H1 (cell line): Measurements from ENCODE around the gene IFNL1. TPM values are rescaled to one million over a fixed set of nuclear protein-coding genes. Genes with fewer than 3 reads are reported as not detected.

Source experiments
- CTCF ChIA-PET: fragments of 300-600 bp; sonication (Branson Sonifier 250); formaldehyde crosslinking; loops from one replicate; lab custom pipeline; 2021; ENCODE audit not compliant: partially characterized antibody; lab: Charles Lee
- POLR2A ChIA-PET: fragments of 300-600 bp; sonication (Branson Sonifier 250); formaldehyde crosslinking; loops from one replicate; lab custom pipeline; 2021; ENCODE audit warnings: inconsistent platforms; ENCODE audit not compliant: partially characterized antibody; lab: Charles Lee
- DNase-seq, 2 experiments: peaks; one replicate each; pipeline versions ENCODE4 v3.0.0 to v3.0.0-alpha.2; 2010 to 2022; ENCODE audit warnings: low spot score in 2 of 2, low read depth in 1 of 2, mixed read lengths in 1 of 2
- FAIRE-seq: peaks from 2 replicates; lab custom pipeline; 2011; peaks lifted over from hg19 to GRCh38; lab: Jason Lieb, UNC
- H2AFZ ChIP-seq: 2 replicates; pipeline ENCODE4 v1.8.1; 2012; ENCODE audit warnings: low read length, inconsistent platforms
- H2AK5ac ChIP-seq: 2 replicates; pipeline ENCODE4 v1.6.1; 2013; ENCODE audit warnings: low read depth, low read length
- H2BK120ac ChIP-seq: replicated peaks from 2 replicates; pipeline ENCODE3; 2013; ENCODE audit warnings: low read depth, low read length, inconsistent platforms
- H2BK12ac ChIP-seq: 2 replicates; pipeline ENCODE4 v1.6.1; 2013; ENCODE audit warnings: low read depth, low read length
- H2BK15ac ChIP-seq: 2 replicates; pipeline ENCODE4 v1.6.1; 2013; ENCODE audit warnings: low read length
- H2BK20ac ChIP-seq: 2 replicates; pipeline ENCODE4 v1.6.1; 2013; ENCODE audit warnings: low read length
- H2BK5ac ChIP-seq: 2 replicates; pipeline ENCODE4 v1.6.1; 2013; ENCODE audit warnings: low read depth, low read length
- H3K14ac ChIP-seq: 2 replicates; pipeline ENCODE4 v1.6.1; 2013; ENCODE audit warnings: inconsistent platforms; ENCODE audit not compliant: insufficient read length
- H3K18ac ChIP-seq: 2 replicates; pipeline ENCODE4 v1.6.1; 2013; ENCODE audit warnings: low read length; ENCODE audit errors: extremely low read depth
- H3K23ac ChIP-seq: 2 replicates; pipeline ENCODE4 v1.6.1; 2013; ENCODE audit warnings: inconsistent platforms; ENCODE audit not compliant: insufficient read length
- H3K23me2 ChIP-seq: 2 replicates; pipeline ENCODE4 v1.6.1; 2013; ENCODE audit warnings: low read depth, low read length
- H3K27ac ChIP-seq: 2 replicates; pipeline ENCODE4 v1.6.1; 2011; ENCODE audit warnings: low read depth, low read length, inconsistent platforms
- H3K27me3 ChIP-seq, 4 experiments: replicated peaks in 1 of 4; 1 replicate in 1 of 4; 2 replicates in 3 of 4; pipeline versions ENCODE4 v1.6.1 to v1.8.1; 2011 to 2013; ENCODE audit warnings: low read length in 3 of 4, mild to moderate bottlenecking in 3 of 4, inconsistent platforms in 2 of 4, mixed read lengths in 2 of 4, moderate library complexity in 1 of 4; ENCODE audit not compliant: control insufficient read depth in 3 of 4, insufficient read depth in 3 of 4; ENCODE audit errors: extremely low read depth in 1 of 4
- H3K36me3 ChIP-seq, 4 experiments: 2 replicates each; pipeline versions ENCODE4 v1.6.1 to v1.8.1; 2011 to 2013; ENCODE audit warnings: mild to moderate bottlenecking in 4 of 4, low read length in 3 of 4, moderate library complexity in 2 of 4, control low read depth in 1 of 4, inconsistent platforms in 1 of 4; ENCODE audit not compliant: insufficient read depth in 4 of 4, control insufficient read depth in 2 of 4
- H3K4ac ChIP-seq: replicated peaks from 2 replicates; pipeline ENCODE3; 2013; ENCODE audit warnings: low read length, low read depth, mixed read lengths, inconsistent platforms; ENCODE audit not compliant: insufficient read length
- H3K4me1 ChIP-seq, 4 experiments: replicated peaks in 1 of 4; 1 replicate in 1 of 4; 2 replicates in 3 of 4; pipeline versions ENCODE4 v1.6.1 to v1.8.1; 2011 to 2013; ENCODE audit warnings: low read length in 3 of 4, inconsistent platforms in 2 of 4, mixed read lengths in 1 of 4; ENCODE audit not compliant: insufficient read depth in 4 of 4, control insufficient read depth in 3 of 4
- H3K4me2 ChIP-seq, 2 experiments: 2 replicates each; pipeline versions ENCODE4 v1.6.1 to v1.8.1; 2011 to 2013; ENCODE audit warnings: low read depth in 2 of 2, low read length in 2 of 2, control low read depth in 1 of 2, inconsistent platforms in 1 of 2, mild to moderate bottlenecking in 1 of 2; ENCODE audit not compliant: insufficient read depth in 1 of 2
- H3K4me3 ChIP-seq, 4 experiments: fragments of 200-600, 300-600 bp in 1 of 4; sonication (generic), shearing (Covaris generic), sonication (Bioruptor Twin) in 1 of 4; 2 replicates each; pipeline versions ENCODE4 v1.5.1 to v1.8.1; 2011 to 2016; ENCODE audit warnings: low read length in 4 of 4, low read depth in 3 of 4, control low read depth in 2 of 4, inconsistent platforms in 2 of 4, mild to moderate bottlenecking in 2 of 4, mixed read lengths in 1 of 4, moderate library complexity in 1 of 4; ENCODE audit not compliant: insufficient read depth in 2 of 4; ENCODE audit errors: extremely low read depth in 1 of 4
- H3K56ac ChIP-seq: replicated peaks from 2 replicates; pipeline ENCODE3; 2013; ENCODE audit warnings: low read depth, mild to moderate bottlenecking, mixed read lengths, low read length, inconsistent platforms; ENCODE audit not compliant: insufficient read length
- H3K79me1 ChIP-seq: 2 replicates; pipeline ENCODE4 v1.6.1; 2013; ENCODE audit warnings: low read depth, low read length, control low read depth
- H3K79me2 ChIP-seq, 2 experiments: 2 replicates each; pipeline versions ENCODE4 v1.6.1 to v1.8.1; 2012 to 2013; ENCODE audit warnings: low read length in 2 of 2, mild to moderate bottlenecking in 2 of 2, inconsistent platforms in 1 of 2; ENCODE audit not compliant: insufficient read depth in 2 of 2, control insufficient read depth in 1 of 2
- H3K9ac ChIP-seq, 4 experiments: replicated peaks in 1 of 4; 1 replicate in 1 of 4; 2 replicates in 3 of 4; pipeline versions ENCODE4 v1.6.1 to v1.8.1; 2011 to 2013; ENCODE audit warnings: low read depth in 3 of 4, low read length in 3 of 4, control low read depth in 2 of 4, mild to moderate bottlenecking in 2 of 4, moderate library complexity in 2 of 4, inconsistent platforms in 1 of 4; ENCODE audit errors: extremely low read depth in 1 of 4
- H3K9me3 ChIP-seq, 2 experiments: 2 replicates each; pipeline versions ENCODE4 v1.6.1 to v1.8.1; 2012 to 2013; ENCODE audit warnings: mild to moderate bottlenecking in 2 of 2, moderate library complexity in 2 of 2, control low read depth in 1 of 2, inconsistent platforms in 1 of 2, low read depth in 1 of 2, low read length in 1 of 2, mixed read lengths in 1 of 2; ENCODE audit not compliant: insufficient read depth in 2 of 2
- H4K20me1 ChIP-seq, 2 experiments: replicated peaks in 1 of 2; 2 replicates each; pipeline versions ENCODE3 to v1.8.1; 2011 to 2013; ENCODE audit warnings: inconsistent platforms in 2 of 2, low read length in 2 of 2, mild to moderate bottlenecking in 1 of 2; ENCODE audit not compliant: insufficient read depth in 2 of 2, control insufficient read depth in 1 of 2
- H4K5ac ChIP-seq: 2 replicates; pipeline ENCODE4 v1.6.1; 2013; ENCODE audit warnings: low read length, low read depth, mixed read lengths, inconsistent platforms; ENCODE audit not compliant: insufficient read length
- H4K8ac ChIP-seq: 2 replicates; pipeline ENCODE4 v1.8.0; 2013; ENCODE audit warnings: mild to moderate bottlenecking, moderate library complexity, low read length, inconsistent platforms; ENCODE audit not compliant: insufficient read depth; ENCODE audit errors: extremely low read depth
- H4K91ac ChIP-seq: replicated peaks from 2 replicates; pipeline ENCODE3; 2013; ENCODE audit warnings: low read length, mixed read lengths, inconsistent platforms; ENCODE audit not compliant: insufficient read length
- CBX8 ChIP-seq: fragments of 300-800, 300-1000 bp; sonication (generic); IDR thresholded peaks from 2 replicates; pipeline ENCODE4 v1.7.1; 2016; ENCODE audit warnings: low read depth, low read length, borderline replicate concordance
- CEBPB ChIP-seq: IDR thresholded peaks from 2 replicates; pipeline ENCODE4 v1.6.1; 2012; ENCODE audit warnings: low read depth, low read length
- CHD1 ChIP-seq: IDR thresholded peaks from 2 replicates; pipeline ENCODE4 v1.6.1; 2012; ENCODE audit warnings: low read depth, low read length, improper control_type of control experiment
- EGR1 ChIP-seq: IDR thresholded peaks from 2 replicates; pipeline ENCODE4 v1.6.1; 2011; ENCODE audit warnings: low read depth, low read length, borderline replicate concordance
- KDM4A ChIP-seq: IDR thresholded peaks from one replicate; pipeline ENCODE4 v1.7.1; 2012; ENCODE audit warnings: low read depth, mild to moderate bottlenecking, moderate library complexity, low read length, inconsistent platforms; ENCODE audit not compliant: severe bottlenecking
- KDM5A ChIP-seq: fragments of 200-600 bp; IDR thresholded peaks from 2 replicates; pipeline ENCODE4 v1.7.1; 2012; ENCODE audit warnings: mild to moderate bottlenecking, low read length, inconsistent platforms, mixed read lengths
- NANOG ChIP-seq: IDR thresholded peaks from 2 replicates; pipeline ENCODE4 v1.6.1; 2011; ENCODE audit warnings: low read length, low read depth, mild to moderate bottlenecking, inconsistent platforms; ENCODE audit not compliant: insufficient read depth, poor library complexity, severe bottlenecking
- RAD21 ChIP-seq, 2 experiments: IDR thresholded peaks in 1 of 2; conservative IDR thresholded peaks in 1 of 2; 2 replicates each; pipeline ENCODE4 v1.6.1; 2011; ENCODE audit warnings: low read depth in 2 of 2, low read length in 2 of 2, improper control_type of control experiment in 1 of 2, inconsistent platforms in 1 of 2, mild to moderate bottlenecking in 1 of 2, moderate library complexity in 1 of 2
- RBBP5 ChIP-seq: IDR thresholded peaks from 2 replicates; pipeline ENCODE4 v1.7.1; 2012; ENCODE audit warnings: low read depth, mild to moderate bottlenecking, inconsistent platforms, low read length, moderate library complexity, borderline replicate concordance
- SP1 ChIP-seq: IDR thresholded peaks from 2 replicates; pipeline ENCODE4 v1.6.1; 2011; ENCODE audit warnings: low read depth, low read length
- SRF ChIP-seq: IDR thresholded peaks from 2 replicates; pipeline ENCODE4 v1.6.1; 2011; ENCODE audit warnings: mild to moderate bottlenecking, low read depth, low read length, moderate library complexity
- WGBS, 2 experiments: shearing (Covaris generic) in 1 of 2; methylation state at CpG; one replicate each; pipeline versions ENCODE4 v1.1.6 to v1.1.7; 2013 to 2015; ENCODE audit warnings: low lambda C conversion rate in 2 of 2, mixed read lengths in 2 of 2, inconsistent platforms in 1 of 2, low coverage in 1 of 2, missing lambda C conversion rate in 1 of 2; ENCODE audit not compliant: insufficient replicate concordance in 2 of 2, insufficient coverage in 1 of 2, insufficient read length in 1 of 2; ENCODE audit errors: extremely low coverage in 1 of 2, missing lambda C conversion rate in 1 of 2; 5-methylcytosine and 5-hydroxymethylcytosine counted together
- polyA plus RNA-seq, 7 experiments: library from polyadenylated mRNA; depleted of rRNA in 3 of 7; stranded (reverse) in 5 of 7; unstranded in 2 of 7; fragments of >200 nt in 5 of 7; fragments of 200-250 nt in 2 of 7; gene quantifications; 1 replicate in 5 of 7; 2 replicates in 1 of 7; 4 replicates in 1 of 7; pipeline versions ENCODE4 v1.2.1 to v1.2.3, GENCODE V29; 2011 to 2013; ENCODE audit warnings: missing spikeins in 2 of 7, mixed read lengths in 2 of 7
- total RNA-seq: library from RNA; stranded (reverse); fragmentation: NEBNext Ultra II Directional; extraction: Animal tissue kit (Norgen Biotek cat#: 25700); gene quantifications from 2 replicates; pipeline ENCODE4 v1.2.1, GENCODE V29; 2021
- TF ChIP-seq, protein P1 (sequence below): IDR thresholded peaks from 2 replicates; pipeline ENCODE4 v1.6.1; 2012; ENCODE audit warnings: low read length, inconsistent platforms

The IFNL1 gene
- total and polyA plus RNA-seq, 2 of the 8 experiments (the other 6 are each of a cell fraction or from before 2014, with no cell fraction given) = not detected

DNA sequence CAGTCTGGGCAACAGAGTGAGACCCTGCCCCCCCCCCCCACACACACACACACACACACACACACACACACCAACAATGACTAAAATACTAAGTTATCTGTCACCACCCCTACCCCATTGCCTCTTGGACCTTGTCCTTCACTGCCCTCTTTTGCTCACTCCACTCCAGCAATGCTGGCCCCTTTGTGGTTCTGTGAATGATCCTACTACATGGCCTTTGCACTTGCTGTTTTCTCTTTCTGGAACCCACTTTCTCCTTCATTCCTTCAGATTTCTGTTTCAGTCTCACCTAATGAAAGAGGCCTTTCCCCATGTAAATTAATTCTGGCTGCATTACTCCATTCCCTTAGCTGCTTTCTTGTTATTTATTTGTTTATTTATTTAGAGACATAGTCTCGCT, 43.5 kb downstream of the IFNL1 start:
- H3K36me3 ChIP-seq = no peaks in the 10 kb centered on the region
- H4K91ac ChIP-seq = no peak overlapping the region
- no peak overlapping the region for H3K9ac ChIP-seq
- no peak overlapping the region for H3K4ac ChIP-seq
- FAIRE-seq (no peak), DNase-seq (no peak)
- H3K79me2 ChIP-seq = peaks cover 0 to 18% of the 10 kb centered on the region in 2 experiments; a peak in 2 of 4 replicates
- H3K23ac ChIP-seq = no peak overlapping the region
- H3K27me3 ChIP-seq = no peaks in the 10 kb centered on the region; a peak in 1 of 7 replicates
- no peak overlapping the region for H2BK12ac ChIP-seq
- no peak overlapping the region for H3K14ac ChIP-seq
- peaks cover 2 to 12% (median 3%) of the 10 kb centered on the region in 4 experiments; a peak in 4 of 7 replicates for H3K4me1 ChIP-seq
- H3K4me3 ChIP-seq = no peak overlapping the region
- POLR2A ChIA-PET = no interaction called here
- H2BK5ac ChIP-seq = no peak overlapping the region
- no peak overlapping the region for H3K56ac ChIP-seq
- no peak overlapping the region for H4K5ac ChIP-seq
- no peak overlapping the region for H3K27ac ChIP-seq
- peaks cover 4 to 5% of the 10 kb centered on the region in 2 experiments for H4K20me1 ChIP-seq
- no peak overlapping the region for H2BK15ac ChIP-seq
- H3K9me3 ChIP-seq = no peaks in the 10 kb centered on the region
- 0 out of 2 replicates have a peak, but pooled peaks cover 3% of the 10 kb centered on the region for H3K79me1 ChIP-seq
- H2AK5ac ChIP-seq = no peak overlapping the region
- 91% methylated on average over 1 of the region's 1 CpG; no CpG with 5 or more reads in 1 of the 2 experiments for WGBS, 2 experiments
- peaks cover 15% of the 10 kb centered on the region for H3K23me2 ChIP-seq
- CTCF ChIA-PET = interaction anchor here (0.8 kb wide), 1 partner anchor 136 kb away, joined by 3 read pairs; the partner anchor contains the start of gene SYCN
- H3K18ac ChIP-seq = no peak overlapping the region
- H3K4me2 ChIP-seq = no peak overlapping the region
- no peak overlapping the region for H2BK120ac ChIP-seq
- H2BK20ac ChIP-seq = no peak overlapping the region
- no peak overlapping the region for H2AFZ ChIP-seq
- no peak overlapping the region for H4K8ac ChIP-seq
- TF ChIP-seq, protein P1, sequence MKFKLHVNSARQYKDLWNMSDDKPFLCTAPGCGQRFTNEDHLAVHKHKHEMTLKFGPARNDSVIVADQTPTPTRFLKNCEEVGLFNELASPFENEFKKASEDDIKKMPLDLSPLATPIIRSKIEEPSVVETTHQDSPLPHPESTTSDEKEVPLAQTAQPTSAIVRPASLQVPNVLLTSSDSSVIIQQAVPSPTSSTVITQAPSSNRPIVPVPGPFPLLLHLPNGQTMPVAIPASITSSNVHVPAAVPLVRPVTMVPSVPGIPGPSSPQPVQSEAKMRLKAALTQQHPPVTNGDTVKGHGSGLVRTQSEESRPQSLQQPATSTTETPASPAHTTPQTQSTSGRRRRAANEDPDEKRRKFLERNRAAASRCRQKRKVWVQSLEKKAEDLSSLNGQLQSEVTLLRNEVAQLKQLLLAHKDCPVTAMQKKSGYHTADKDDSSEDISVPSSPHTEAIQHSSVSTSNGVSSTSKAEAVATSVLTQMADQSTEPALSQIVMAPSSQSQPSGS = no peak
- TF ChIP-seq SRF (no peak), CEBPB (no peak), EGR1 (no peak), KDM5A (no peak), CBX8 (no peak), KDM4A (no peak), NANOG (no peak), SP1 (no peak), RAD21 (IDR thresholded peaks at IDR 0.05 in 1 of 2, conservative IDR thresholded peaks at IDR 0.05 in 1 of 2; ENCODE audit: low read depth in 2 of 2, low read length in 2 of 2) (no peak), CHD1 (no peak), RBBP5 (no peak)
